DMS114 treated with DMSO at 0.1 percent for 48 hours (cell line): ENCODE data around the gene ZNF264.
A peak's percentile ranks its signal among the peaks of the same experiment; 100 is the strongest.
"Not testable (repeated sequence)": the region's sequence is repeated elsewhere in the genome, so short reads cannot be mapped to it uniquely, and the experiment has no call there.

Experiments
- DNase-seq: peaks from one replicate; lab custom pipeline; 2025; ENCODE audit not compliant: unreplicated experiment; lab: John Stamatoyannopoulos, UW

Gene ZNF264

DNA sequence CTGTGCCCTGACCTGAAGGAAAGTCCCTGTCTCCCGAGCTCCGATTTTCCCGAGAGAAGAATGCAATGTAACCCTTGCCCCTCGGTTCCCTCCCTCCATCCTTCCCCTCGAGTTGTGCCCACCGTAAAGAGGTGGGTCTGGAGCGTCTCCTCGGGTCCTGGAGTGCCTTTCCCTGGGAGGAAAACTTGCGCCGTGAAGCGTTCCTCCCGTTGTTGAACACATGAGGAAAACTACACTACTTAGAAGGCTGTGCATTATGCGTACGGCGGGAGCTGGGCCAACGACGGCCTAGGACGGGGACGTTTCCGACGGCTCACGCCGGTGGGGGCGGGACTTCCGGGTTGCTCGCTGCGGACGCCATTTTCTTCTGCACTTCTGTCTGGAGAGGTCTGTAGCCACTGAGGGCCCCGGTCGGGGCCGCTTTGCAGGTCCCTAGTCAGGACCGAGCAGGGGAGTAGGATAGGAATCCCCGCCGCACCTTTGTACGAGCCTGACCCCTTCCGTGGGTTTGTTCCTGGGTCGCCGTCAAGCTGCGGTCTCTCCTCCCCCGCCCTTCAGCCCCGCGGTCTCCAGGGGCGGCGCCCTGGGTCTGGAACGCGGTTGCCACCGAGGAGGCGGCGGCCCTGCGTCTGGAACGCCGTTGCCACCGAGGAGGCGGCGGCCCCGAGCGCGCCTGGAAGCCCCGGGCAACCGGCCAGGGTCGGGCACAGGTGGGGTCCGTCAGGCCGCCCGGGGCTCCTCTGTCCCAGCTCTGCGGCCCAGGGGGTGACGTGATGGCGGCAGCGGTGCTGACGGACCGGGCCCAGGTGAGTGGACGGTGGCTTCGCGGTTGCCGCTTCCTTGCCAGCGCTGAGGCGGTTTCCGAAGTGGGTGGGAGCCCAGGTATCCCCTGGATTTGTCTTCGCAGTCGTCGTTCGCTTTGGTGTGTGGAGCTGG is at the start of gene ZNF264:
Gene ZNF264 (plus strand): TSS at position 360 of the 936 bp plus-strand sequence. CDS start 414 bp downstream, at position 774.
- DNase-seq: peak; percentile 88

DNA sequence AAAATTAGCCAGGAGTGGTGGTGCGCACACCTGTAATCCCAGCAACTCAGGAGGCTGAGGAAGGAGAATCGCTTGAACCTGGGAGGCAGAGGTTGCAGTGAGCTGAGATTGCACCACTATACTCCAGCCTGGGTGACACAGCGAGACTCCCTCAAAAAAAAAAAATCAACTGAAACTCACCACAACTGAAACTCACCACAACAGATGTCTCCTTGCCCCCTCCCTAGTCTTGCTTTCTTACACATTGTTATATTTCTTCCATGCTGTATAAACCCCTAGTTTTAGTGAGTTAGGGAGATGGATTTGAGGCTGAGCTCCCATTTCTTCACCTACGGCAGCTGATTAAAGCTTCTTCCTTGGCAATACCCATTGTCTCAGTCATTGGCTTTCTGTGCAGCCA is 49.6 kb upstream of the ZNF264 start:
- DNase-seq: no peak

DNA sequence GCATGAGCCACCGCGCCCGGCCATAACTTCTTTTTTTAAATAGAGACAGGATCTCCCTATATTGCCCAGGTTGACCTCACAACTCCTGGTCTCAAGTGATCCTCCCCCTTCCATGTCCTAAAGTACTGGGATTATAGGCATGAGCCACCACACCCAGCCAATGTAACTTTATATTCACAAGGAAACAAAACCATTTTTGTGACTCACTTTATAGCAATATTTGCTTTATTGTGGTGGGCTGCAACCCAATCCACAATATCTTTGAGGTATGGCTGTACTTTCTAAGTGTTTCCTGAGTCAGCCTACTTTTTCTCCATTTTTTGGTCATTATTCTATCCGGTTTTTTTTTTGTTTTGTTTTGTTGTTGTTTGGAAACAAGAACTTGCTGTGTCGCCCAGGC is 38.4 kb upstream of the ZNF264 start:
- no peak for DNase-seq

DNA sequence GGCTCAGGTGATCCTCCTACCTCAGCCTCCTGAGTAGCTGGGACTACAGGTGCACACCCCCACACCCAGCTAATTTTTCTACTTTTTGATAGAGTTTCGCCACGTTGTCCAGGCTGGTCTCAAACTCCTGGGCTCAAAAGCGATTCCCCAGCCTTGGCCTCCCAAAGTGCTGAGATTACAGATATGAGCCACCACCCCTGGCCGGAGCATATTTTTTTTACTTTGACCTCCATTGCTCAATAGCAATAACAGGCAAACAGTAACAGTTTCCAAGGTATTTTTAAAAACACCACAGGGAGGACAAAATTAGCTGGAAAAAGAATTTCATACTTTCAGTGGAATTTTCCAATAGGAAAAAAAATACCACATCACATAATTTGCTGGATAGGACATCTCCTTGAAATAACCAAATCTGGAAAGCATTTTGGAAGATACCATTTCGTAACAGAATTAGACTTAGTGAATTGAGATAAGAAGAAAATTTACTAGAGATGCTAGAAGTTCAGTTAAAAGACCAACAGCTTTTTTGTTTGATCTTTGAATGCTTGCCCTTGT is 29.2 kb upstream of the ZNF264 start:
- DNase-seq: no peak

DNA sequence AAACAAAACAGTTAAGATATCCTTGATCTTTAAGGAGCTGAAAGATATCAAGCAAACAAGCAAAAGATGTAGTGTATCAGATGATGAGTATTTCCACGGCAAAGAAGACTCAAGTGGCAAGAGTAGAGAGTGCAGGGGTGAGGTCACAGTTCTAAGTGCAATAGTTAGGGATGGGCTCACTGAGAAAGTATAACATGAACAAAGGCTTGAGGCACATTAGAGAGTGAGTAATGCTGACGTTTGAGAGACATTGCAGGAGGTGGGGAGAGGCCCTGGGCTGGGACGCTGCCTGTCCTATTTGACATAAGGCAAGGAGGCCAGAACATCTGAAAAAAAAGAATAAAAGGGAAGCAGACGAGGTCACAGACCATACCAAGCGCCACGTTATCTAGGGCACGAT is 25.5 kb upstream of the ZNF264 start:
- no peak for DNase-seq

DNA sequence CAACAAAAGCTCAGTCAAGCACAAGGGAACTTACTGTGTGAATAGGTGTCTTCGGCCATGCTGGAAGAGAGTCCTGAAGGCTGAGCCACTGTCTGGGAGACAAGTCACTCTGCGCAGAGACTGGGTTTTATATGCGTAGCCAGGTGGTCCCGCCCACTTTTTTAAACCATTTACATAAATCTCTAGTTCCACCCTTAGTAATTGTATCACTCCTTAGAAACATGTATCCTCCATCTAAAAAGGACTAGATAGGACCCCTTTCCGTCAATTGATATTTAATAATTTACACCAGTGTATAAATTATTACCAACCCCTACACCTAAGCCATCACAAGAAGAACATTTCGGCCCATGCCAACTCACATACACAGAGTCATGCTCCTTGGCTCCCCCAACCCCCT is 23.9 kb upstream of the ZNF264 start, which contains the start of gene DUXA:
Gene DUXA (minus strand): TSS at position 101 of the 400 bp plus-strand sequence. CDS start 42 bp downstream, at position 59.
- no peak for DNase-seq

DNA sequence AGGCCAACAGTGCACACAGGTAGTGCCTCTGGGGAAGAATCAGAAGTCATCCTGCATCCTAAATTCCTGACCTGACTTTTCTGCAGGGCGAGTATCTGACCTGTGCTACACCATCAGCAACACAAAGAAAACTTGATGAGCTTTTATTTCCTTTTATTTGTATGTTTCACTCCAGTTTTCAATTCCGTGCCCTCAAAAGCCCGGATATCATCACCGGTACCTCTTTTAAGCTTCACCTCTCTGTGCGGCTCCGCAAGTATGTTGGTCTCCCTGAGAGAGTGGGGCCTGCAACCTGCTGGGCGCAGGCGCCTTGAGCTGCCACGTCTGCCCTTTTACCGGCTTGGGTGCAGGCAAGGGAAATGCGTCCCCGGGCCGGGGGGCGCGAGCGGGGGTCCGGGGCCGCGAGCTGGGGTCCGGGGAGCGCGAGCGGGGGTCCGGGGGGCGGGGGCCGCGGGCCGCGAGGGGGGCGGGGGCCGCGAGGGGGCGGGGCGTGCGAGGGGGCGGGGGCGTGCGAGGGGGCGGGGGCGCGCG is 19.7 kb upstream of the ZNF264 start:
- peak; percentile 15 for DNase-seq

DNA sequence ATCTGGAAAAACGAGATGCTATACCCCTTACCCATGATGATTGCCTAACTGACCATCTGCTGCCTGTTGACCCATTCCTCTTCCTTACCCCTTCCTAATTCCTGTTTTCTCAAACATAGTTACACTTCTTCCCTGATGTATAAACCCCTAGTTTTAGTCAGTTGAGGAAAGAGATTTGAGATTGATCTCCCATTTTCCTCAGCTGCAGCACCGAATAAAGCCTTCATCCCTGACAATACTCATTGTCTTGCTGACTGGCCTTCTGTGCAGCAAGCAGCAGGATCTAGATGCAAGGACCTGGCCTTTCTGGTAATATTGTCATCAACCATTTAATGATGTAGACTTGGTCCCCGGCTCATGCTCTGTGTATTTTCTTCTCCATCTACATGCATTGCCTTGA is 999 bp upstream of the ZNF264 start:
- no peak for DNase-seq

DNA sequence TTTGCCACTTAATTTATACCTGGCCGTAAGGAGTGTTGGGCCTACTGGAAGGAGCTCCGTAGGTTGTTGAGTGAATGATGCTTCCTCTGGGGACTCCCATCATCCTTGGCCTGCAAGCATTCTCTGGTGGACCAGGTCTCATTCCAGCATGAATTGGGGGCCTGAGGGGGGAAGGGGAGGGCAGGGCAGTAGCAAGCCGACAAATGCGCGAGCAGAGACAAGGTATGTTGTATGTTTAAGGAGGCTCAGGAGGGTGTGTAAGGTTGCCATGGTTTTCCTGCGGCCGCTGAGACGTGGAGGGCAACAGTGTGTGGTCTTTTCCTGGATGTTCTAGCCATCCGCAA is 749 bp downstream of the ZNF264 start:
- no peak for DNase-seq

DNA sequence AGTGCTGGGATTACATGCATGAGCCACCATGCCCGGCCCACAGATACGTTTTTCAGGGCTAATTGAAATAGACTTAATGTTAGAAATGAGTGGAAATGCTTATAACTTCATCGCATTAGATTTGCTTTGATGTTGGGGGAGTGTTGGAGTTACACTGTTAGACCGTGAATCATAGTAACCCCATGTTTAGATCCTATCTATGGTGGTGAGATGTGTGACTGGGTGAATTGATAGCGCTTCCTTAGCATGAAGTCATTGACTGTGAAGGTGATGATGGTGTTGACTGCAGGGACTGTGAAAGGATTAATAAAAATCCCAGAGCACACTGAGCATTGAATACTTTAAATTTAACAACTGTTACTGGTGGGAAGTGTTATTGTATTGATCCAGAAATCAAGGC is 1.7 kb downstream of the ZNF264 start:
- no peak for DNase-seq

DNA sequence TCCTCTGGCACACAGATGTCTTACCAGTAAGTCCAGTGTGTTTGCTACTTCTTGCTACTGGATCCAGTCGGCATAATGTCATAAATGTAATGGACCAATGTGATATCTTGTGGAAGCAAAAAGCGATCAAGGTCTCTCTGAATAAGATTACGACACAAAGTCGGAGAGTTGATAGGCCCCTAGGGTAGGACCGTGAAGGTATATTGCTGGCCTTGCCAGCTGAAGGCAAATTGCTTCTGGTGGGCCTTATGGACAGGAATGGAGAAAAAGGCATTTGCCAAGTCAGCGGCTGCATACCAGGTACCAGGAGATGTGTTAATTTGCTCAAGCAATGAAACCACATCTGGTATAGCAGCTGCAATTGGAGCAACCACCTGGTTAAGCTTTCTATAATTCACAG is 6.6 kb downstream of the ZNF264 start:
- not testable (repeated sequence) for DNase-seq

DNA sequence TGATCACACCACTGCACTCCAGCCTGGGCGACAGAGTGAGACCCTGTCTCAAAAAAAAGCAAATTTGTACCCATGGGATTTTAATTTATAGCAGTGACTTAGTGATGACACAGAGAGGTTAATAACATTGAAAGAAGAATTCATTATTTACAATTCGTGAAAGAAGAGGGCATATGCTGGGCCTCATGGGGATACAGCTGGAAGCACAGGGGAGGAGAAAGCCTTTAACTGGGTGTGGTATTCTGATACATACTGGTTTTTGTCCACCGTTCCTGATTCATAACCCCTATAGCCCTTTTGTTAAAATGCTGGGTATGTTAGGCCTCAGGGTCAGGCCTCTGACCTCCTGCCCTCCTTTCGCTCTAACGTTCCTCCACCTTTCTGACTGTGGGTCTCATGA is 10.9 kb downstream of the ZNF264 start:
- DNase-seq: no peak

DNA sequence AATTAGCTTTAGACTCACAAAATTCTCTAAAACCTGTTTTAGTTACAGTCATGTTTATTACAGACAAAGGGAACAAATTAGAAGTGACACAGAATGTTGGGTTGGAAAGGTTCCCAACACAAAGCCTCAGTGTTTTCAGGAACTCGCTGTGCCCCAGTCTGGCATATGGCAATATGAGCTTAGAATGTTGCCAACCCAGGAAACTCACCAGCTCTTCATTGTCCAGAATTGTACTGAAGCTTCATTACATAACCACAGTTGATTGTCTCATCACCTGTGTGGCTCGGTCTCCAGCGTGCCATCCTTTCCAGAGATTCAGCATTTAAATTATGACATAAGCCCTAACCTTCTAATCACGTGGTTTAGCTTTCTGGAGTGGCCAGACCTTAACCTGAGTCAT is 19.1 kb downstream of the ZNF264 start:
- DNase-seq: no peak

DNA sequence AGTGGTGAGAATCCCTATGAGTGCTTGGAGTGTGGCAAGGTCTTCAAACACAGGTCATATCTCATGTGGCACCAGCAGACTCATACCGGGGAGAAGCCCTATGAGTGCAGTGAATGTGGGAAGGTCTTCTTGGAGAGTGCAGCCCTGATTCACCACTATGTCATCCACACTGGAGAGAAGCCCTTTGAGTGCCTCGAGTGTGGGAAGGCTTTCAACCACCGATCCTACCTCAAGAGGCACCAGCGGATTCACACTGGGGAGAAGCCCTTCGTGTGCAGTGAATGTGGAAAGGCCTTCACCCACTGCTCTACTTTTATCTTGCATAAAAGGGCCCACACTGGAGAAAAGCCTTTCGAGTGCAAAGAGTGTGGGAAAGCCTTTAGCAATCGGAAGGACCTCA is 20.8 kb downstream of the ZNF264 start:
- DNase-seq: no peak

DNA sequence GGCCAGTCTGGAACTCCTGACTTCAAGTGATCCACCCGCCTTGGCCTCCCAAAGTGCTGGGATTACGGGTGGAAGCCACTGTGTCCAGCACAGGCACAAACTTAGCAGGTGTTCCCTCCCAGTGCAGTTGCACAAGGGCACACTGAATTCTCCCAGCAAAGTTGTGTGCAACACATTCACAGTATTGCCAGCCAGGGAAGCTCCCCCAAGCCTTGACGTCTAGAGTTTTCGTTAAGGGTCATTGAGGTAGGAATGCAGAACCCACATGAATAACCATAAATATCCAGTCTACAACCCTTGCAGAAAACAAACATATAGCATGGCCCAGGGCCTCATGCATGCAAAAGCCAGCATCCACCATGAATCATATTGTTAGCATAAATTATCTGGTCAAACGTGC is 36.2 kb downstream of the ZNF264 start:
- no peak for DNase-seq

DNA sequence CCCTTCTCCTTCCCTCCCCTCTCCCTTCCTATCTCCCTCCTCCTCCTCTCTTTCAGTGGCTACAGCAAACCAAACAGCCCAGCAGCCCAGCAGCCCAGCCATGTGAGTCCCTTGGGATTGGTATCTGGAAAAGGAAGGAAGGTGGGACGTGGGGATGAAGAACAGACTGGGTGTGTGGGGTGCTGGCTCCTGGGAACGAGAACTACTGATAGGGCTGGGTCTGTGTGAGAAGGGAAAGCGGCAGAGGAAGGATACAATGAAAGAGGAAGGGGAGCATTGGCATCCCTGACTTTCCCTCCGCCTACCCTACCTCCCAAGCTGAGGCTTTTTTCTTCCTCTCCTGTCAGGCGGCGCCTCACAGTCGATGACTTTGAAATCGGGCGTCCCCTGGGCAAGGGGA is 40.4 kb downstream of the ZNF264 start:
- DNase-seq: no peak

DNA sequence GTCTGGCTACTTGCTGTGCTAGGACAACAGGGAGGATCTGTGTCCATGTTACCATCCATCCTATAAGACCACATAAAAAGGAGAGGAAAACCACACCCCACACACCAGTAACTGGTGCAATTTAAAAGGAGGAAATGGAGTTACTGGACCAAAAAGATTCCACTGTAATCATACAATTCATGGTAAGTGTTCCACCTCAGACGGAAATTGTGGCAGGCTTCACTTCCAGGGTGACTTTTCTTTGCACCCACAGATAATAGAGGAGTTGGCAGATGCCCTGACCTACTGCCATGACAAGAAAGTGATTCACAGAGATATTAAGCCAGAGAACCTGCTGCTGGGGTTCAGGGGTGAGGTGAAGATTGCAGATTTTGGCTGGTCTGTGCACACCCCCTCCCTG is 41.9 kb downstream of the ZNF264 start:
- no peak for DNase-seq

DNA sequence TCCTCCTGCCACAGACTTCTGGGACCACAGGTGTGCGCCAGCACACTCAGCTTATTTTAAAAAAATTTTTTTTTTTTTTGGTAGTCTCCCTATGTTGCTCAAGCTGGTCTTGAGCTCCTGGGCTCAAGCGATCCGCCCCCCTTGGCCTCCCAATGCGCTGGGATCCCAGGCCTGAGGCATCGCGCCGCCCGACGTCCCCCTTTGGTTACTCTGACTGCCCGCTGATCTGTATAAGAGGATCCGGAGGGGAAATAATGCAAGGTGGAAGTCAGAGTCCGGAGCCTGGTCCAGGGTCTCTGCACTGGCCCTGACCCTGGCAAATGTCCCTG is 48.6 kb downstream of the ZNF264 start:
- no peak for DNase-seq

DNA sequence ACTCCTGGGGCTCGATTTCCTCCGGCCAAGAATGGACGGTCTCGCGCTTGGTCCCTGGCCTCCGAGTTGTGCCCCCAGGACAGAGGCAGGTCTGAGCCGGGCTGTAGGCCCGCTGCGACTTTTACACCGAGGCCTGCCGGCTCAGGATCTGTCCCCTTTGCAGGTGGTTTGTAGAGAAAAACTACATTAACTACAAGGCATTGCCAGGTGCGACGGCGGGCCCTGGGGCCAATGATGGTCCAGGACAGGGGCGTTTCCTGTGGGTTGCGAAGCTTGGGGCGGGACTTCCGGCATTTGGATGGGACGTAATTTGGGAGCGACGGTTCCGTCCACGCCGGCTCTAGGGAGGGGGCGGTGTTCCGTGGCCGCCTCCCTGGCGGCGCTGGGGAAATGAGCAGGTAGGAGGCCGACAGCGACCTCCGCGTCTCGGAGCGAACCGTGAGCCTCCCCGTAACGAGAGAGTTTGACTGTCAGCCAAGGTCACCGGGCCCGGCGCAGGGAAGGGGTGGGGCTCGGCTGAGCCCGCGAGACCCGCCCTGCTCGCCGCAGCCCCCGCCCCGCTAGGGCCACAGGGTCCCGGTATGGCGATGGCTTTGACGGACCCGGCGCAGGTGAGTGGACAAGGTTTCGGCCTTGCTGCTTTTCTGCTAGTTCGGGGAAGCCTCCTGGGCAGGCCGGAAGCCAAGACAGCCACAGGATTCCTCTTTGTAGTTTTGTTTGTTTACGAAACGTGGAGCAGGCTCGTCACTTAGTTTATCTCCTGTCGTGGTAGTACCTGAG is 49.2 kb downstream of the ZNF264 start, which contains the start of gene ZNF805:
Gene ZNF805 (plus strand): TSS at position 322 of the 780 bp plus-strand sequence. CDS start 260 bp downstream, at position 582.
- peak; percentile 87 for DNase-seq

DNA sequence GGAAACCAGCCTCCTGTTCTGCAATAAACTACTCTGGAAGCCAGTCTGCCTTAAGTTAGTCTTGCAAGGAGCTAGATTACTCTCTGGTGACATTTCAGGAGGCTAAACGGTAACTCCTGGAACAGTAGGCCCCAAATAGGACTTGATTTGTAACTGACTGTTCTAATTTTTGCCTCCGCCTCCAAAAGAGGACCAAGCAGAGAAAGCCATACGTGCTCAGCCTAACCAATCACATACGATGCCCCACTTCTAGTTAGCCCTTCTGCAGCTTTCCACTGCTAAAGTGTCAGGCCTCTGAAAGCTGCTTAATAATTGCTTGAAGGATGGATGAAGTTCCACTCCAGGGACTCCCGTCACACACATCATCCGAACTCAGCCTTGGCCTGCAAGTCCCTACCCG is 49.9 kb downstream of the ZNF264 start:
- no peak for DNase-seq

DNA sequence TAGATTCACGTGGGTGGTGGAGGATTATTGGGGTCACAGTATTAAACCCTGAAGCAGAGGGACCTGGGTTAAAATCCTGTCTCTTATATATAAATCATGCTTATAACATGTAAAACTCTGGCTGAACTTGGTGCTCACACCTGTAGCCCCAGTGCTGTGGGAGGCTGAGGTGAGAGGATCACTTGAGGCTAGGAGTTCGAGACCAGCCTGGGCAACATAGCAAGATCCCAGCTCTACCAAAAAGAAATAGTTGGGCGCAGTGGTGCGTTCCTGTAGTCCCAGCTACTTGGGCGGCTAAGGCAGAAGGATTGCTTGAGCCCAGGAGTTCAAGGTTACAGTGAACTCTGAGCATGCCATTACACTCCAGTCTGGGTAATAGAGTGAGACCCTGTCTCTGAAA is 51.5 kb downstream of the ZNF264 start:
- no peak for DNase-seq

DNA sequence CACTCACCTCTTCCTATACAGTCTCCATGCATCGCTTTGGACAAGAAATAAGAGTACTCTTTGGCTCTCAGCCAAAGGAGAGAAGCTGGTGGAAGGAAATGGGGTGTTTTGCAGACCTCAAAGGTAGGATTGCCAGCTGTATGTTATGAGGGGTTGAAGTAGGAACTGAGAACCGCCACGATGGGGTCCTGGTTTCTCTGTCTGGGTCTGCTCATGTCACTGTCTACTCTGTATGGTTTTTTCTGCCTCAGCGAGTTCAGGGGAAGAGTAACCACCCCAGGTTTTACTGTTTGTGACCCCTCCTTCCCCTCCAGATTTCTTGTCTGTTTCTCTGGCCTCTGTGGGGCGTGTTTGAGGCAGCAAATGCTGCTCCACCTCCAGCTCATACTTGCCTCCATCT is 53.2 kb downstream of the ZNF264 start:
- DNase-seq: no peak
